ENCODE results near the gene MAPKAP1.

DNA sequence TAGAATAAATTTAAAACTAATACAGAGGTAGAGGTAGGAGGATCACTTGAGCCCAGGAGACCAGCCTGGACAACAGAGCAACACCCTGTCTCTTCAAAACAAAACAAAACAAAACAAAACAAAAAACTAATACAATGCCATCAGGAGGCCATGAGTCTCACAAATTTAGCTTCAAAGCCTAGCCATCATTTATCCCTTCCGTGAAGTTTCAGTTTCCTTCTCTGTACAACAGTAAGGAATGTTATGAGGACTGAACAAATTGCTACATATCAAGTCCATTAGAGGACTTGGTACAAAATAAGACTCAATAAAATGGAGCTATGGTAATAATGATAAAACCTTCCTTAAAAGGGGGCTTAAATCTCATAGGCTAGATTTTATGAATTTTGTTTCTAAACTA, 60.8 kb downstream of the MAPKAP1 start:
- TF ChIP-seq POLR2A (IDR thresholded peaks at IDR 0.05) = no peak
- TF ChIP-seq, protein P1, sequence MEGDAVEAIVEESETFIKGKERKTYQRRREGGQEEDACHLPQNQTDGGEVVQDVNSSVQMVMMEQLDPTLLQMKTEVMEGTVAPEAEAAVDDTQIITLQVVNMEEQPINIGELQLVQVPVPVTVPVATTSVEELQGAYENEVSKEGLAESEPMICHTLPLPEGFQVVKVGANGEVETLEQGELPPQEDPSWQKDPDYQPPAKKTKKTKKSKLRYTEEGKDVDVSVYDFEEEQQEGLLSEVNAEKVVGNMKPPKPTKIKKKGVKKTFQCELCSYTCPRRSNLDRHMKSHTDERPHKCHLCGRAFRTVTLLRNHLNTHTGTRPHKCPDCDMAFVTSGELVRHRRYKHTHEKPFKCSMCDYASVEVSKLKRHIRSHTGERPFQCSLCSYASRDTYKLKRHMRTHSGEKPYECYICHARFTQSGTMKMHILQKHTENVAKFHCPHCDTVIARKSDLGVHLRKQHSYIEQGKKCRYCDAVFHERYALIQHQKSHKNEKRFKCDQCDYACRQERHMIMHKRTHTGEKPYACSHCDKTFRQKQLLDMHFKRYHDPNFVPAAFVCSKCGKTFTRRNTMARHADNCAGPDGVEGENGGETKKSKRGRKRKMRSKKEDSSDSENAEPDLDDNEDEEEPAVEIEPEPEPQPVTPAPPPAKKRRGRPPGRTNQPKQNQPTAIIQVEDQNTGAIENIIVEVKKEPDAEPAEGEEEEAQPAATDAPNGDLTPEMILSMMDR (IDR thresholded peaks at IDR 0.05) = no peak
